CD4-positive, alpha-beta memory T cell (primary cell): ENCODE measurements around the gene KCNV2. TPM values are rescaled to one million over a fixed set of nuclear protein-coding genes. Genes with fewer than 3 reads are reported as not detected.

ENCODE experiments used
- CTCF ChIA-PET: fragments of 350-600 bp; sonication (Branson Sonifier 250); formaldehyde crosslinking; loops from one replicate; lab custom pipeline; 2021; ENCODE audit warnings: inconsistent platforms; ENCODE audit not compliant: partially characterized antibody; lab: Charles Lee
- POLR2A ChIA-PET: fragments of 350-600 bp; sonication (Branson Sonifier 250); formaldehyde crosslinking; loops from one replicate; lab custom pipeline; 2021; ENCODE audit not compliant: partially characterized antibody; lab: Charles Lee
- DNase-seq, 5 donors: peaks; one replicate each; pipeline versions ENCODE4 v3.0.0 to v3.0.0-alpha.2; 2020 to 2022; ENCODE audit warnings: mixed read lengths in 1 of 5
- H3K27ac ChIP-seq: one replicate; pipeline ENCODE4 v1.7.0; 2013; ENCODE audit warnings: low read depth, low read length
- H3K27me3 ChIP-seq: 2 replicates; pipeline ENCODE4 v1.7.0; 2013; ENCODE audit warnings: mild to moderate bottlenecking, low read length, moderate library complexity; ENCODE audit not compliant: insufficient read depth
- H3K36me3 ChIP-seq: 2 replicates; pipeline ENCODE4 v1.7.0; 2013; ENCODE audit warnings: mild to moderate bottlenecking, low read length, moderate library complexity; ENCODE audit not compliant: insufficient read depth
- H3K4me1 ChIP-seq: 2 replicates; pipeline ENCODE4 v1.7.0; 2013; ENCODE audit warnings: mild to moderate bottlenecking, low read length, moderate library complexity; ENCODE audit not compliant: insufficient read depth
- H3K4me3 ChIP-seq, 2 donors: one replicate each; pipeline ENCODE4 v1.7.0; 2013; ENCODE audit warnings: low read length in 2 of 2, mild to moderate bottlenecking in 1 of 2
- H3K9me3 ChIP-seq, 2 donors: one replicate each; pipeline ENCODE4 v1.7.0; 2013; ENCODE audit warnings: low read length in 2 of 2, control low read depth in 1 of 2; ENCODE audit not compliant: control insufficient read depth in 1 of 2
- H3K27ac Mint-ChIP-seq, 7 donors: one replicate each; pipeline ENCODE4 v1.8.0; 2020 to 2021; ENCODE audit warnings: mixed read lengths in 7 of 7, mild to moderate bottlenecking in 6 of 7, inconsistent platforms in 3 of 7, moderate library complexity in 3 of 7
- H3K27me3 Mint-ChIP-seq, 2 donors: one replicate each; pipeline ENCODE4 v1.8.0; 2020 to 2021; ENCODE audit warnings: mixed read lengths in 2 of 2
- H3K36me3 Mint-ChIP-seq, 2 donors: one replicate each; pipeline ENCODE4 v1.8.0; 2020 to 2021; ENCODE audit warnings: mixed read lengths in 2 of 2, inconsistent platforms in 1 of 2, mild to moderate bottlenecking in 1 of 2
- H3K4me1 Mint-ChIP-seq, 4 donors: one replicate each; pipeline ENCODE4 v1.8.0; 2020 to 2021; ENCODE audit warnings: mixed read lengths in 4 of 4, mild to moderate bottlenecking in 1 of 4
- H3K4me3 Mint-ChIP-seq, 8 donors: one replicate each; pipeline ENCODE4 v1.8.0; 2020 to 2021; ENCODE audit warnings: mixed read lengths in 8 of 8, mild to moderate bottlenecking in 7 of 8, moderate library complexity in 6 of 8, inconsistent platforms in 3 of 8
- H3K9me3 Mint-ChIP-seq, 8 donors: one replicate each; pipeline ENCODE4 v1.8.0; 2020 to 2021; ENCODE audit warnings: mixed read lengths in 8 of 8, mild to moderate bottlenecking in 5 of 8, inconsistent platforms in 3 of 8, moderate library complexity in 1 of 8
- intact Hi-C: fragments of 100-400 bp; cut with micrococcal nuclease; formaldehyde crosslinking; loops from one replicate; pipeline ENCODE4 v1.15.1; 2023
- polyA plus RNA-seq, 2 donors: library from polyadenylated mRNA; unstranded; fragments of 300-500 nt; fragmentation: Illumina TruSeq; gene quantifications; one replicate each; pipeline ENCODE4 v1.2.3, GENCODE V29; 2021
- total RNA-seq, 2 experiments: library from RNA; stranded (reverse); gene quantifications; one replicate each; pipeline ENCODE4 v1.2.3, GENCODE V29; 2021

Gene KCNV2
- total and polyA plus RNA-seq, 4 experiments from 2014 or later: not detected

- no peak overlapping the region for H3K27ac Mint-ChIP-seq
- H3K27me3 Mint-ChIP-seq: no peaks in the 10 kb centered on the region
- Histone ChIP-seq H3K36me3 (no peaks in the 10 kb centered on the region), H3K9me3 (no peaks in the 10 kb centered on the region), H3K27ac (no peak overlapping the region), H3K27me3 (no peaks in the 10 kb centered on the region), H3K4me3 (no peak overlapping the region), H3K4me1 (no peaks in the 10 kb centered on the region)
- no peak overlapping the region for H3K4me3 Mint-ChIP-seq
- H3K9me3 Mint-ChIP-seq: peaks cover 0 to 12% (median under 1%) of the 10 kb centered on the region in 8 donors
- DNase-seq: no peak
- POLR2A ChIA-PET: no interaction called here
- CTCF ChIA-PET: no interaction called here
- no peaks in the 10 kb centered on the region for H3K4me1 Mint-ChIP-seq
- intact Hi-C loops: no loop called here
- H3K36me3 Mint-ChIP-seq: peaks cover 0 to 4% of the 10 kb centered on the region in 2 donors
These were observed 2.9 kb downstream of the KCNV2 start for GRCh38 chr9:2720179-2720654.

GRCh38 chr9:2722715-2723114 is 5.4 kb downstream of the KCNV2 start:
- Histone ChIP-seq H3K4me3 (no peak overlapping the region), H3K4me1 (no peaks in the 10 kb centered on the region), H3K9me3 (no peaks in the 10 kb centered on the region), H3K27me3 (no peaks in the 10 kb centered on the region), H3K27ac (no peak overlapping the region), H3K36me3 (no peaks in the 10 kb centered on the region)
- intact Hi-C loops: no loop called here
- peaks cover 0 to 4% (median 0%) of the 10 kb centered on the region in 8 donors for H3K9me3 Mint-ChIP-seq
- H3K27me3 Mint-ChIP-seq: no peaks in the 10 kb centered on the region
- no peaks in the 10 kb centered on the region for H3K4me1 Mint-ChIP-seq
- H3K27ac Mint-ChIP-seq: no peak overlapping the region
- POLR2A ChIA-PET: no interaction called here
- CTCF ChIA-PET: no interaction called here
- H3K36me3 Mint-ChIP-seq: peaks cover 0 to 4% of the 10 kb centered on the region in 2 donors
- no peak for DNase-seq
- H3K4me3 Mint-ChIP-seq: no peak overlapping the region

- no peak overlapping the region for H3K4me3 Mint-ChIP-seq
- POLR2A ChIA-PET: no interaction called here
- no peaks in the 10 kb centered on the region for H3K27me3 Mint-ChIP-seq
- Histone ChIP-seq H3K27ac (no peak overlapping the region), H3K4me1 (no peaks in the 10 kb centered on the region), H3K9me3 (no peaks in the 10 kb centered on the region), H3K36me3 (no peaks in the 10 kb centered on the region), H3K27me3 (no peaks in the 10 kb centered on the region), H3K4me3 (no peak overlapping the region)
- H3K27ac Mint-ChIP-seq: no peak overlapping the region
- DNase-seq: no peak
- CTCF ChIA-PET: no interaction called here
- intact Hi-C loops: no loop called here
- H3K4me1 Mint-ChIP-seq: peaks cover 0 to 4% (median 0%) of the 10 kb centered on the region in 4 donors
- H3K9me3 Mint-ChIP-seq: peaks cover 0 to 4% (median 0%) of the 10 kb centered on the region in 8 donors
- H3K36me3 Mint-ChIP-seq: peaks cover 0 to 4% of the 10 kb centered on the region in 2 donors
These were observed 6.2 kb downstream of the KCNV2 start for GRCh38 chr9:2723376-2724065.

GRCh38 chr9:2725126-2725525 is 7.8 kb downstream of the KCNV2 start:
- intact Hi-C loops: no loop called here
- POLR2A ChIA-PET: interaction anchor here (0.5 kb wide), 1 partner anchor 356 kb away, joined by 3 read pairs; no protein-coding TSS in a partner anchor

GRCh38 chr9:2725898-2726649 is 8.8 kb downstream of the KCNV2 start:
- no peaks in the 10 kb centered on the region for H3K9me3 ChIP-seq
- no peaks in the 10 kb centered on the region for H3K36me3 ChIP-seq
- ChIA-PET CTCF (no interaction called here), POLR2A (no interaction called here)
- no peaks in the 10 kb centered on the region for H3K9me3 Mint-ChIP-seq
- no peaks in the 10 kb centered on the region for H3K27me3 Mint-ChIP-seq
- no peak overlapping the region for H3K4me3 Mint-ChIP-seq
- intact Hi-C loops: no loop called here
- H3K4me1 Mint-ChIP-seq: peaks cover 0 to 4% (median 0%) of the 10 kb centered on the region in 4 donors
- no peaks in the 10 kb centered on the region for H3K4me1 ChIP-seq
- no peak for DNase-seq
- H3K27me3 ChIP-seq: no peaks in the 10 kb centered on the region
- no peak overlapping the region for H3K4me3 ChIP-seq
- H3K27ac Mint-ChIP-seq: no peak overlapping the region
- peaks cover 0 to 2% of the 10 kb centered on the region in 2 donors for H3K36me3 Mint-ChIP-seq
- H3K27ac ChIP-seq: no peak overlapping the region

More at GRCh38 chr9:2725126-2725525, 7.8 kb downstream of the KCNV2 start:
- H3K36me3 Mint-ChIP-seq: no peaks in the 10 kb centered on the region
- no peak for DNase-seq
- H3K4me3 Mint-ChIP-seq: no peak overlapping the region
- Histone ChIP-seq H3K4me3 (no peak overlapping the region), H3K4me1 (no peaks in the 10 kb centered on the region), H3K27me3 (no peaks in the 10 kb centered on the region), H3K36me3 (no peaks in the 10 kb centered on the region), H3K9me3 (no peaks in the 10 kb centered on the region), H3K27ac (no peak overlapping the region)
- no peaks in the 10 kb centered on the region for H3K27me3 Mint-ChIP-seq
- H3K9me3 Mint-ChIP-seq: no peaks in the 10 kb centered on the region
- H3K27ac Mint-ChIP-seq: no peak overlapping the region
- peaks cover 0 to 4% (median 0%) of the 10 kb centered on the region in 4 donors for H3K4me1 Mint-ChIP-seq
- CTCF ChIA-PET: no interaction called here

- Mint-ChIP-seq H3K9me3 (no peaks in the 10 kb centered on the region), H3K4me3 (no peak overlapping the region), H3K27me3 (no peaks in the 10 kb centered on the region), H3K36me3 (peaks cover 0 to 2% of the 10 kb centered on the region in 2 donors), H3K27ac (no peak overlapping the region), H3K4me1 (peaks cover 0 to 4% (median 0%) of the 10 kb centered on the region in 4 donors)
- no peaks in the 10 kb centered on the region for H3K27me3 ChIP-seq
- intact Hi-C loops: no loop called here
- ChIA-PET POLR2A (no interaction called here), CTCF (no interaction called here)
- no peak overlapping the region for H3K4me3 ChIP-seq
- no peaks in the 10 kb centered on the region for H3K4me1 ChIP-seq
- DNase-seq: no peak
- H3K9me3 ChIP-seq: no peaks in the 10 kb centered on the region
- no peaks in the 10 kb centered on the region for H3K36me3 ChIP-seq
- H3K27ac ChIP-seq: no peak overlapping the region
These were observed 9.5 kb downstream of the KCNV2 start for GRCh38 chr9:2726650-2727340.

GRCh38 chr9:2727374-2727773 is 10.1 kb downstream of the KCNV2 start:
- intact Hi-C loops: no loop called here
- Histone ChIP-seq H3K27ac (no peak overlapping the region), H3K4me3 (no peak overlapping the region), H3K9me3 (no peaks in the 10 kb centered on the region), H3K27me3 (no peaks in the 10 kb centered on the region), H3K4me1 (no peaks in the 10 kb centered on the region), H3K36me3 (no peaks in the 10 kb centered on the region)
- Mint-ChIP-seq H3K9me3 (no peaks in the 10 kb centered on the region), H3K4me3 (no peak overlapping the region), H3K27ac (no peak overlapping the region), H3K4me1 (peaks cover 0 to 4% (median 0%) of the 10 kb centered on the region in 4 donors), H3K27me3 (no peaks in the 10 kb centered on the region), H3K36me3 (peaks cover 0 to 2% of the 10 kb centered on the region in 2 donors)
- CTCF ChIA-PET: interaction anchor here (0.8 kb wide), 1 partner anchor 16 kb away, joined by 3 read pairs; no protein-coding TSS in a partner anchor
- POLR2A ChIA-PET: no interaction called here
- DNase-seq: no peak
